Thoracic aorta (tissue), 2 donors: Measurements from ENCODE around the gene GJB5. TPM values are rescaled to one million over a fixed set of nuclear protein-coding genes. Genes with fewer than 3 reads are reported as not detected.

ENCODE experiments used
- ATAC-seq: fragments of 150-250 bp; one replicate; pipeline ENCODE4 v1.8.0; 2017; ENCODE audit warnings: low read depth; ENCODE audit not compliant: insufficient number of reproducible peaks, low FRiP score
- DNase-seq: peaks from one replicate; pipeline ENCODE4 v3.0.0-alpha.2; 2020; ENCODE audit warnings: low spot score
- H3K27ac ChIP-seq, 2 donors: fragments of 200-600 bp; sonication (generic); 1 replicate in 1 of 2; 2 replicates in 1 of 2; pipeline ENCODE4 v1.5.1; 2016; ENCODE audit warnings: mild to moderate bottlenecking in 2 of 2, moderate library complexity in 2 of 2
- H3K27me3 ChIP-seq: fragments of 200-600 bp; sonication (generic); replicated peaks from 2 replicates; pipeline ENCODE4 v1.6.0; 2016; ENCODE audit warnings: mild to moderate bottlenecking; ENCODE audit not compliant: insufficient read depth
- H3K36me3 ChIP-seq: fragments of 200-600 bp; sonication (generic); one replicate; pipeline ENCODE4 v1.5.1; 2016
- H3K4me1 ChIP-seq, 2 donors: fragments of 200-600 bp; sonication (generic); 1 replicate in 1 of 2; 2 replicates in 1 of 2; pipeline versions ENCODE4 v1.5.1 to v1.6.0; 2016; ENCODE audit warnings: low read depth in 2 of 2, mild to moderate bottlenecking in 1 of 2; ENCODE audit not compliant: control insufficient read depth in 1 of 2
- H3K4me3 ChIP-seq: fragments of 200-600 bp; sonication (generic); 2 replicates; pipeline ENCODE4 v1.5.1; 2016; ENCODE audit warnings: mild to moderate bottlenecking
- H3K9me3 ChIP-seq: fragments of 200-600 bp; sonication (generic); 2 replicates; pipeline ENCODE4 v1.5.1; 2016
- total RNA-seq, 2 donors: library from RNA; depleted of rRNA; stranded (reverse); fragments of >200 nt; gene quantifications; one replicate each; pipeline versions ENCODE4 v1.1.0 to v1.2.3, GENCODE V29; 2016
- TF ChIP-seq, protein P1 (sequence below): fragments of 200-600 bp; sonication (generic); IDR thresholded peaks from one replicate; pipeline ENCODE4 v1.5.1; 2019; ENCODE audit warnings: antibody characterized with exemption

Gene GJB5
- total RNA-seq, 2 donors from 2014 or later = not detected

DNA sequence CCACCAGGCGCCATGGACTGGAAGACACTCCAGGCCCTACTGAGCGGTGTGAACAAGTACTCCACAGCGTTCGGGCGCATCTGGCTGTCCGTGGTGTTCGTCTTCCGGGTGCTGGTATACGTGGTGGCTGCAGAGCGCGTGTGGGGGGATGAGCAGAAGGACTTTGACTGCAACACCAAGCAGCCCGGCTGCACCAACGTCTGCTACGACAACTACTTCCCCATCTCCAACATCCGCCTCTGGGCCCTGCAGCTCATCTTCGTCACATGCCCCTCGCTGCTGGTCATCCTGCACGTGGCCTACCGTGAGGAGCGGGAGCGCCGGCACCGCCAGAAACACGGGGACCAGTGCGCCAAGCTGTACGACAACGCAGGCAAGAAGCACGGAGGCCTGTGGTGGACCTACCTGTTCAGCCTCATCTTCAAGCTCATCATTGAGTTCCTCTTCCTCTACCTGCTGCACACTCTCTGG, 29.9 kb downstream of the GJB5 start:
- ATAC-seq (no peak), DNase-seq (no peak)
- Histone ChIP-seq H3K9me3 (no peaks in the 10 kb centered on the region), H3K27ac (no peak overlapping the region), H3K4me3 (no peak overlapping the region), H3K27me3 (no peaks in the 10 kb centered on the region), H3K36me3 (no peaks in the 10 kb centered on the region), H3K4me1 (peaks cover 4 to 39% of the 10 kb centered on the region in 2 donors)
- TF ChIP-seq, protein P1, sequence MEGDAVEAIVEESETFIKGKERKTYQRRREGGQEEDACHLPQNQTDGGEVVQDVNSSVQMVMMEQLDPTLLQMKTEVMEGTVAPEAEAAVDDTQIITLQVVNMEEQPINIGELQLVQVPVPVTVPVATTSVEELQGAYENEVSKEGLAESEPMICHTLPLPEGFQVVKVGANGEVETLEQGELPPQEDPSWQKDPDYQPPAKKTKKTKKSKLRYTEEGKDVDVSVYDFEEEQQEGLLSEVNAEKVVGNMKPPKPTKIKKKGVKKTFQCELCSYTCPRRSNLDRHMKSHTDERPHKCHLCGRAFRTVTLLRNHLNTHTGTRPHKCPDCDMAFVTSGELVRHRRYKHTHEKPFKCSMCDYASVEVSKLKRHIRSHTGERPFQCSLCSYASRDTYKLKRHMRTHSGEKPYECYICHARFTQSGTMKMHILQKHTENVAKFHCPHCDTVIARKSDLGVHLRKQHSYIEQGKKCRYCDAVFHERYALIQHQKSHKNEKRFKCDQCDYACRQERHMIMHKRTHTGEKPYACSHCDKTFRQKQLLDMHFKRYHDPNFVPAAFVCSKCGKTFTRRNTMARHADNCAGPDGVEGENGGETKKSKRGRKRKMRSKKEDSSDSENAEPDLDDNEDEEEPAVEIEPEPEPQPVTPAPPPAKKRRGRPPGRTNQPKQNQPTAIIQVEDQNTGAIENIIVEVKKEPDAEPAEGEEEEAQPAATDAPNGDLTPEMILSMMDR = no peak

DNA sequence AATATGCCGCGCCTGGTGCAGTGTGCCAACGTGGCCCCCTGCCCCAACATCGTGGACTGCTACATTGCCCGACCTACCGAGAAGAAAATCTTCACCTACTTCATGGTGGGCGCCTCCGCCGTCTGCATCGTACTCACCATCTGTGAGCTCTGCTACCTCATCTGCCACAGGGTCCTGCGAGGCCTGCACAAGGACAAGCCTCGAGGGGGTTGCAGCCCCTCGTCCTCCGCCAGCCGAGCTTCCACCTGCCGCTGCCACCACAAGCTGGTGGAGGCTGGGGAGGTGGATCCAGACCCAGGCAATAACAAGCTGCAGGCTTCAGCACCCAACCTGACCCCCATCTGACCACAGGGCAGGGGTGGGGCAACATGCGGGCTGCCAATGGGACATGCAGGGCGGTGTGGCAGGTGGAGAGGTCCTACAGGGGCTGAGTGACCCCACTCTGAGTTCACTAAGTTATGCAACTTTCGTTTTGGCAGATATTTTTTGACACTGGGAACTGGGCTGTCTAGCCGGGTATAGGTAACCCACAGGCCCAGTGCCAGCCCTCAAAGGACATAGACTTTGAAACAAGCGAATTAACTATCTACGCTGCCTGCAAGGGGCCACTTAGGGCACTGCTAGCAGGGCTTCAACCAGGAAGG, 30.5 kb downstream of the GJB5 start:
- no peak overlapping the region for H3K27ac ChIP-seq
- peaks cover 4 to 39% of the 10 kb centered on the region in 2 donors for H3K4me1 ChIP-seq
- TF ChIP-seq, protein P1 = no peak
- no peaks in the 10 kb centered on the region for H3K27me3 ChIP-seq
- no peak for ATAC-seq
- no peaks in the 10 kb centered on the region for H3K36me3 ChIP-seq
- H3K9me3 ChIP-seq = no peaks in the 10 kb centered on the region
- no peak overlapping the region for H3K4me3 ChIP-seq
- DNase-seq = no peak

DNA sequence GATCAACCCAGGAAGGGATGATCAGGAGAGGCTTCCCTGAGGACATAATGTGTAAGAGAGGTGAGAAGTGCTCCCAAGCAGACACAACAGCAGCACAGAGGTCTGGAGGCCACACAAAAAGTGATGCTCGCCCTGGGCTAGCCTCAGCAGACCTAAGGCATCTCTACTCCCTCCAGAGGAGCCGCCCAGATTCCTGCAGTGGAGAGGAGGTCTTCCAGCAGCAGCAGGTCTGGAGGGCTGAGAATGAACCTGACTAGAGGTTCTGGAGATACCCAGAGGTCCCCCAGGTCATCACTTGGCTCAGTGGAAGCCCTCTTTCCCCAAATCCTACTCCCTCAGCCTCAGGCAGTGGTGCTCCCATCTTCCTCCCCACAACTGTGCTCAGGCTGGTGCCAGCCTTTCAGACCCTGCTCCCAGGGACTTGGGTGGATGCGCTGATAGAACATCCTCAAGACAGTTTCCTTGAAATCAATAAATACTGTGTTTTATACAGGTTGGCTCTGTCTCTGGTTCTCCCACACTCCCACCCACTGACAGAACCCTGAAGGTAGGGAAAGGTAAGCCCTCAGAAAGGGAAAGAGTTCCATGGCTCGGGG, 31.1 kb downstream of the GJB5 start:
- Histone ChIP-seq H3K36me3 (no peaks in the 10 kb centered on the region), H3K4me1 (peaks cover 4 to 40% of the 10 kb centered on the region in 2 donors), H3K9me3 (no peaks in the 10 kb centered on the region), H3K27me3 (no peaks in the 10 kb centered on the region), H3K27ac (no peak overlapping the region), H3K4me3 (no peak overlapping the region)
- DNase-seq (no peak), ATAC-seq (no peak)
- TF ChIP-seq, protein P1 = no peak

DNA sequence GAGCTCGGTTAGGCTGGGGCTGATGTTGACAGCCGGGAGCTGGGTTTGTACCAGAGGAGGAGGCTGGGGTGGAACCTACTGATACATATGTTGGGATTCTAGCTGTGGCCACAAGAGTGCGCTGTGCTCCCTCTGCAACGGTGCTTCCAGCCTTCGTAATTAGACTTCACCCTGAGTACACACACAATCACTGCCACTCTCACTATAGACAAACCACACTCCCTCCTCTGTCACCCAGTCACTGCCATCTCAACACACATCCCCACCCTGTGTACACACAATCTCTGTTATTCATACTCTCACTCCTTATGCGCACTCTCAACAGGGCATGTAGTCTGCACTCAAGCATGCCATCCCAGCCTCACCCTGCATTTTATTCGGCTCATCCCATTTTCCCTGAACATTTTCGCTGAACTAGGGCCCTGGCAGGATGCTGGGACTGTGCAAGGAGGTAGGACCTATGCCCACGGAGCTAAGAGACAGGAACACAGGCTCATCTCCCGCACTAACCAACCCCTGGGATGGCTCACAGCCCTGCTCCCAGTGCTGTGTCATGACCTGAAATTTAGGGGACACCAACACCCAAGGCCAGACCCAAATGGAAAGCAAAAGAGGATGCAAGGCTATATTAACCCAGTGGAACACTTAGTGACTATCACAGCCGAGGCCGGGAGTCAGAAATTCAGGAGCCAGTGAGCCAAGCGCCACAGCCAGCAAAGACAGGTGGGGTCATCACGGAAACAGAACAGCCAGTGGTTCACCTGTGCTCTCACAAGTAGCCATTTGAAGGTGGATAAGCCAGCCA, 31.9 kb downstream of the GJB5 start:
- TF ChIP-seq, protein P1 = peak; percentile 87
- DNase-seq = no peak
- peak; percentile 50 for ATAC-seq
- Histone ChIP-seq H3K4me1 (peaks cover 3 to 40% of the 10 kb centered on the region in 2 donors), H3K27me3 (no peaks in the 10 kb centered on the region), H3K36me3 (no peaks in the 10 kb centered on the region), H3K27ac (peak overlapping the region in 1 of 2 donors; percentile 17), H3K4me3 (no peak overlapping the region), H3K9me3 (no peaks in the 10 kb centered on the region)
